Esophagus muscularis mucosa (tissue), 3 donors: ENCODE measurements around the gene JAKMIP1.

Experiments used
- POLR2A ChIP-seq: fragments of 450-650 bp; IDR thresholded peaks from one replicate; pipeline ENCODE4 v1.6.1; 2017; ENCODE audit warnings: antibody characterized with exemption, moderate library complexity, mild to moderate bottlenecking, low read depth
- POLR2AphosphoS5 ChIP-seq, 2 donors: sonication (generic); formaldehyde crosslinking; IDR thresholded peaks; one replicate each; pipeline ENCODE4 v1.6.1; 2017; ENCODE audit warnings: antibody characterized with exemption in 2 of 2
- TF ChIP-seq, protein P1 (sequence below), 3 experiments: fragments of 200-600 bp in 2 of 3; fragments of 450-650 bp in 1 of 3; sonication (generic) in 2 of 3; IDR thresholded peaks; one replicate each; pipeline ENCODE4 v1.5.1; 2017 to 2019; ENCODE audit warnings: antibody characterized with exemption in 3 of 3, mild to moderate bottlenecking in 2 of 3, moderate library complexity in 1 of 3

DNA sequence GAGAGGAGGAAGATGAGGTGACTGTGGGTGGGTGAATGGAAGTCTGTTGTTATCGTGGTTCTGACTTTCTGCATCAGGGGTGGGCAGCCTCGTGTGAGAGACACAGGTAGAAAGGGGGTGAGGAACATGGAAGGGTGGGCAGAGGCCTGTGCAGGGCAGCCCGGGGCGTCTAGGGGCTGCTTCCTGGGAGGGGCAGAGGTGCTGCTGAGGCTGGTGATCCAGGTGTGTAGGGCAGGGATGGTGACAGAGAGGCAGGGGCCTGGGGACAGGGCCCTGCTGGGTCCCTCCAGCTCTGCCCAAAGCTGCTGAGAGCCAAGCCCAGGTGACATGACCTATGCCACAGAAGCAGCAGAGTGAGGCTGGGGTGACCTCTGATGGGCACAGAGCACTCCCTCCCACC lies 92.5 kb downstream of the JAKMIP1 start:
- TF ChIP-seq POLR2AphosphoS5 (IDR thresholded peaks at IDR 0.05) (no peak), POLR2A (no peak)
- TF ChIP-seq, protein P1, sequence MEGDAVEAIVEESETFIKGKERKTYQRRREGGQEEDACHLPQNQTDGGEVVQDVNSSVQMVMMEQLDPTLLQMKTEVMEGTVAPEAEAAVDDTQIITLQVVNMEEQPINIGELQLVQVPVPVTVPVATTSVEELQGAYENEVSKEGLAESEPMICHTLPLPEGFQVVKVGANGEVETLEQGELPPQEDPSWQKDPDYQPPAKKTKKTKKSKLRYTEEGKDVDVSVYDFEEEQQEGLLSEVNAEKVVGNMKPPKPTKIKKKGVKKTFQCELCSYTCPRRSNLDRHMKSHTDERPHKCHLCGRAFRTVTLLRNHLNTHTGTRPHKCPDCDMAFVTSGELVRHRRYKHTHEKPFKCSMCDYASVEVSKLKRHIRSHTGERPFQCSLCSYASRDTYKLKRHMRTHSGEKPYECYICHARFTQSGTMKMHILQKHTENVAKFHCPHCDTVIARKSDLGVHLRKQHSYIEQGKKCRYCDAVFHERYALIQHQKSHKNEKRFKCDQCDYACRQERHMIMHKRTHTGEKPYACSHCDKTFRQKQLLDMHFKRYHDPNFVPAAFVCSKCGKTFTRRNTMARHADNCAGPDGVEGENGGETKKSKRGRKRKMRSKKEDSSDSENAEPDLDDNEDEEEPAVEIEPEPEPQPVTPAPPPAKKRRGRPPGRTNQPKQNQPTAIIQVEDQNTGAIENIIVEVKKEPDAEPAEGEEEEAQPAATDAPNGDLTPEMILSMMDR (IDR thresholded peaks at IDR 0.05): no peak
